NCI-H82 (cell line): ENCODE measurements around the gene AP4M1.
"Not testable (repeated sequence)": the region's sequence is repeated elsewhere in the genome, so short reads cannot be mapped to it uniquely, and the experiment has no call there.

Source experiments
- DNase-seq: peaks from one replicate; lab custom pipeline; 2025; lab: John Stamatoyannopoulos, UW

The AP4M1 gene

DNA sequence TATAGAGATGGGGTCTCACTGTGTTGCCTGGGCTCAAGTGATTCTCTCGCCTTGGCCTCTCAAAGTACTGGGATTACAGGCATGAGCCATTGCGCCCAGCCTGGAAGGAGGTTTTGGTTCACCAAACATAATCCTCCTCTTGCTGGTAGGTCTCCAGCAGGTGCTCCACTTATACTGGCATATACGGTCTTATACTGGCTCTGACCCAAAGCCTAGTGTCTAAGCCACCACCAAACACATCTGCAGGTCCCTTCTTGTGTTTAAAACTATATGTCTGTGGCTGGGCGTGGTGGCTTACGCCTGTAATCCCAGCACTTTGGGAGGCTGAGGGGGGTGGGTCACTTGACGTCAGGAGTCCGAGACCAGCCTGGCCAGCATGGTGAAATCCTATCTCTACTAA lies 30.7 kb downstream of the AP4M1 start:
- DNase-seq = peak; percentile 41

GRCh38 chr7:100132697-100133151 lies 31.3 kb downstream of the AP4M1 start:
- peak; percentile 85 for DNase-seq

GRCh38 chr7:100137851-100138760 lies 36.7 kb downstream of the AP4M1 start:
- no peak for DNase-seq

- no peak for DNase-seq
Measured at GRCh38 chr7:100141555-100141949, 40.1 kb downstream of the AP4M1 start.

DNA sequence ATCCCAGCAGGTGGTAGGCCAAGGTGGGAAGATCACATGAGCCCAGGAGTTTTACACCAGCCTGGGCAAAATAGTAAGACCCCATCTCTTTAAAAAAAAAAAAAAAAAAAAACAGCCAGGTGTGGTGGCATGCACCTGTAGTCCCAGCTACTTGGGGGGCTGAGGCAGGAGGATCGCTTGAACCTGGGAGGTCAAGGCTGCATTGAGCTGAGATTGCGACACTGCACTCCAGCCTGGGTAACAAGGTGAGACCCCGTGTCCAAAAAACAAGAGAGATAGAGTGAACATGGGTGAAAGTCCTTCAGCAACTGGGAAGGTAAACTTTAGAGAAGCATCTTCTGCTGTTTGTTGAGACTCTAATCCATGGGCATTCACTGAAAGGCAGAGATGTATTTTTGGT lies 41.0 kb downstream of the AP4M1 start:
- no peak for DNase-seq

GRCh38 chr7:100146350-100146749 lies 44.9 kb downstream of the AP4M1 start:
- not testable (repeated sequence) for DNase-seq

DNA sequence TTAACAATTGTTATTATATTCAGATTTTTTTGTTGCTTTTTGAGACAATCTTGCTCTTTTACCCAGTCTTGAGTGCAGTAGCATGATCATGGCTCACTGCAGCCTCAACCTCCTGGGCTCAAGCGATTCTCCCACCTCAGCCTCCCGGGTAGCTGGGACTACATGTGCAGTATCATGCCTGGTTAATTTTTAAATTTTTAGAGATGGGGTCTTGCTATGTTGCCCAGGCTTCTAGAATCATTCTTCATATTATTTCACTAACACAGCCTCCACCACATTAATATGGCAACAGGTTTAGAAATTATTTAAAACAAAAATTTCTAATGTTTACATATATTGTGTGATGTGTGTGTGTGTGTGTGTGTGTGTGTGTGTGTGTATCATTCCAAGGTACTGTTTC lies 45.8 kb downstream of the AP4M1 start:
- no peak for DNase-seq

- DNase-seq = no peak
Measured at GRCh38 chr7:100148225-100148558, 46.7 kb downstream of the AP4M1 start.

DNA sequence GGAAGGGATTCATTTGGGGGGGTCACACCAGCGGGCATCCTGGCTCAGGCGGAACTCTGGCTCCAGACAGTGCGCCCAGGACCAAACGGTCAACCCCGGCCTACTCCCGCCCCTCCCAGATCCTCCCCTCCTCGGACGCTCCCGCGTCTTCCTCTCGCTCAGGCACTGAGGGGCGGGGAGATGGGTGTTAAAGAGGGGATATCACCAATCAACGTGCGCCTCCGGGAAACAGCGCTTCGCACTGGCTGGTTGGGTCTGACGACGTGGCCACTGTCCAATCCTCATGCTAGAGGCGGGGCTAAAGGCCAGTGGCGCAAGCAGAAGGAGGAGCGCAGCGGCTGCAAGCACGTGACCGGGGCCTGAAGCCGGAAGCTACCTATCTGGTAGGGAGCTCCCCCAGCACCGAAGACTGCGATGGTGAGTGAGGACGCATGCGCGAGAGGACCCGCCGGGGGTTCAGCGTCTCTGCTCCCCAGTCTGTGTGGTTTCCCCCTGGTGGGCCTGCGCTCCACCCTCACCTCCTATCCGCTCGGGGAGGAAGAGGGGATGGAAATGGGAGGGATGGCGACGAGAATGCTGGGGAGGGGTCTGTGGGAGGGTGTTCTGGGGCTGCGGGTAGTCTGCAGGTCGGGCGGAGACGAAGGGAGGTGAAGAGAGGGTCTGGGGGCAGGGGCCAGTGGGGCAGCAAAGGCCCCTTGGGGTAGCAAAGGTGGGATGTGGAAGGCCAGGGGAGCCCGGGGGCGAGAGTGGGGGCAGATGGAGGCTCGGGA lies 47.3 kb downstream of the AP4M1 start, which contains the start of gene LAMTOR4:
Gene LAMTOR4 (plus strand): TSS at position 360 of the 770 bp plus-strand sequence. CDS start 55 bp downstream, at position 415.
- peak; percentile 100 for DNase-seq

GRCh38 chr7:100152404-100152803 lies 51.0 kb downstream of the AP4M1 start:
- DNase-seq = no peak

DNA sequence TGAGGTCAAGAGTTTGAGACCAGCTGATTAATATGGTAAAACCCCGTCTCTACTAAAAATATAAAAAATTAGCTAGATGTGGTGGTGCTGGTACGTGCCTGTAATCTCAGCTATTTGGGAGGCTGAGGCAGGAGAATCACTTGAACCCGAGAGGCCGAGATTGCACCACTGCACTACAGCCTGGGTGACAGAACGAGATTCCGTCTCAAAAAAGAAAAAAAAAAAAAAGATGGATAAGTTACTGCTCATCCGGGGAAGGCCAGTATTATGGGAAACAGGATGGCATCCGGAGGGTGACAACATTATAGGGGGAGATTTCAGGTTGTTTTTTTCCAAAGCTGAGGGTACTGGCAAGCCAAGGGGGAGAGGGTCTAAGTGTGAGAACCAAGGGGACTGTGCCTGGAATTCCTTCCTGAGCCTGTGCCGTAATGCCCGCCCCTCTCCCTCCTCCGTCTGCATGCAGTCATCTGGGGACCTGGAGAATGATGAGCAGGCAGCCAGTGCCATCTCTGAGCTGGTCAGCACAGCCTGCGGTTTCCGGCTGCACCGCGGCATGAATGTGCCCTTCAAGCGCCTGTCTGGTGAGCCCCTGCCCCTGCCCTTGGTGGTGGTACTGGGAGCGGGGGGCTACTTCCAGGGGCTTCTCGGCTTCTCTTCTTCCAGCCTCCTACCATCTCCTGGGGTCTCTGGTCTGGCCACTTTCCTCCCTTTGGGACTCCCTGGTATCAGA lies 51.7 kb downstream of the AP4M1 start:
- DNase-seq = no peak

DNA sequence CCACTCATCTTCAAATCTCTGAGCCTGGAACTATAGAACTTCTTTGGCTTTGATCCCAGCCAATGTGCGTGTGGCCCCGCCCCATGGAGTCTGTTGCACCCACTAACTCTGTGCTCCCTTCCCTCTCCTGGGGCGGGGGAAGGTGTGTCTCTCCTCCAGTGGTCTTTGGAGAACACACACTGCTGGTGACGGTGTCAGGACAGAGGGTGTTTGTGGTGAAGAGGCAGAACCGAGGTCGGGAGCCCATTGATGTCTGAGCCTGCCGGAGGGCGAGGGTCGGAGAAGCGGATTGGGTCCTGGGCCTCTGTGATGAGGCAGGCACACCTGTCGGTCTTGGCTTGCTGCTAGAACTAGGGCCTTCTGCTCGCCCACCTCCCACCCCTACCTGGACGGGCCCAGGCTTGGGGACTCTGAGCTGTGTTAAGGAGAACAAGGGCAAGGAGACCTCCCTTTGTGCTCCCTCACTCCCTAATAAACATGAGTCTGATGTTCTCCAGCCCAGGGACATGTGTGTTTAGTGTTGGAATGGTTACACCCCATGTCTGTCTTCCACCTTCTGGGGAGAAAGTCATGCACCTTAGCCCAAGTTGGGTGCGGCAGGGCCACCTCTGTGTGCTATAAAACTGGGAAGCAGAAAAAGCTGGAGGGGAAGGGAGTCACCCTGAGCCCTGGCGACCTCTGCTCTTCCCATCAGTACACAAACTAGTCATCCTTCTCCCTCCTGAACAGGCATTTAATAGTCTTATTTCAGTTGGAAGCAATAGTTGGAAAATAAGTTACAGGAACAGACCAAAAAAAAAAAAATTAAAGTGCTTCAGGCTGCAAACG lies 52.5 kb downstream of the AP4M1 start:
- DNase-seq = no peak

DNA sequence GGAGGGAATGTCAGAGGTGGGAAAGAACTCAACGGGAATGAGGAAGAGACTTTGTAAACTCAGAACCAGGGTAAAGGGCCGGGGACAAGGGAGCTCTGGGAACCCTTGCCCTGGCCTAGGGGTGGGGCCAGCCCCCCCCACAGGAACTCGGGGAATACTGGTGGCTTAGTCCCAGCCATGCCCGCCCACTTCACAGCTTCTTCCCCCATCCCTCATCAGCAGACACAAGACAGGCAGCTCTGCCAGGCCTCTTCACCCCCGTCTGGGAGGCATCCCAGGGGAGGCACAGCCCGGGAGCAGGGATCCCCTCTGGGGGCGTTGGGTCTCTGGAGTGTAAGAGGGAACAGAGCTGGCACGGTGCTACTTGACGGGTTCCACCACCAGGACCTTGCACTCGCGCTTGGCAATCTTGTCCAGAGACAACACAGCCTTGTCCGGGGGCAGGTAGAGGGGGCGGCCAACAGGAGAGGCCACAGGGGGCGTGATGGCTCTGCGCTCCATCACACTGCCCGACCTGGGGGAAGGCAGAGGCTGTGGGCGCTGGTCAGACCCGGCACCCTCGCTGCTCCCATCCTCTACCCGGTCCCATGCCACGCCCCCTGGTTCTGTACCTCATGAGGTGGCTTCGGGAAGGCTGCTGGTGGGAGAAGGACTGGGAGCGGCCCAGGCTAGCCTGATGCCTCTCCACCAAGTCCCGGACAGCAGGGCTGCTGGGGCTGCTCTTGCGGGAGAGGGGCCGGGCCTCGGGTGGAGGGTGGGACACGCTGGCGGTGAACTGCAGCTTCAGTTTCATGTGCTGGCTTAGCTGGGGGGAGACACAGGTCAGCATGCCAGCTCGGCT lies 53.4 kb downstream of the AP4M1 start:
- no peak for DNase-seq

- no peak for DNase-seq
Measured at GRCh38 chr7:100155553-100156317, 54.3 kb downstream of the AP4M1 start.

- no peak for DNase-seq
Measured at GRCh38 chr7:100156331-100157068, 55.1 kb downstream of the AP4M1 start.

DNA sequence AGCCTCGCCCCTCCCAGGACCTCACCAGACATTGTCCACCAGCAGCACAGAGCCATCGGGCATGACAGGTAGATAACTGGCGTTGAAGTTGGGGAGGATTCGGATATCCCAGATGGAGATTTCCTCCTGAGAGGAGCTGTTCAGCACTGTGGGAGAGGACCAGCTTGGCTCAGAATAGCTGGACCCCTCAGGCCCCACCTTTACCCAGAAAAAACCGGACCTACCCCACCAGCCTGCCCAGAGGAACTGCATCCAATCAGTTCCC lies 55.6 kb downstream of the AP4M1 start:
- no peak for DNase-seq

DNA sequence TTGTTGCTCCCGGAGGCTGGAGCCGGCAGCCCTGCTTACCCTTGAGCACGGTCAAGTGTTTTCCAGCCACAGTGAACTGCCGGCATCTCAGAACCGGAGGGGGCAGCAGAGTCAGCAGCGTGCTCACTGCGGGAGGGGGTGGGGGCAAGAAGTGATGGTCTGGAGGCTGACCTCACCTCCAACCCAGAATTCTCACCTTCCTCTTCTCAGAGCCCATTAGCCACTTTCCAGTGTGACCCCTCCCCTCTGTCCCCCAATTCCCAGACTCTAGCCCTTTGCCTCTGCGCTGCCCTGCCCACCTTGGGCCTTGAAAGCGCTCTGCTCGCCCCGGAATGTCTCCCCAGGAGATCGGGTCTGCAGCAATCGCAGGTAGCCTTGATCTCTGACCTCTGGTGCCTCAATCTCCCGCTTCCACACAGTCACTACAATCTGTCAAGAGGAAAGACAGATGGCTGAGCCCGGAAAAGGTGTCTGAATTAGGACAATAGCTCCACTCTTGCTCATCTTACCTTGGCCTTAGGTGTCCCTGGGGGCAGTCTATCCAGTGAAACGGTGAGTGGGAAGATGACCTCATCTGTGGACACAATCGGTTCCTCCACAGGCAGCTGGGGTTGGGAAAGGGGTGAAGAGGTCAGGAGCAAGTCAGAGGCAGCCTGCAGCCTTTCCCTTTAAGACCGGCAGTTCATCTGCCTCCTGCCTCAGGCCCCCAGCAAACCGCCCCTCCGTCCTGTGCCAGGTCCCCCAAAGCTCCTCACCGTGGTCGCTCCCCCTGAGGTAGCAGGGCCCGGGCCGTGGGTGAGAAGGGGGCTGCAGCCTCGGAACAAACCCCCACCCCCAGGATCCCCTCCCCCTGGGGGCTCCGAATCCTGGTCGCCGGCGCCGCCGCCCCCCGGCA lies 56.1 kb downstream of the AP4M1 start:
- peak; percentile 50 for DNase-seq
